ENCODE data around the gene HNRNPA0. TPM values are rescaled to one million over a fixed set of nuclear protein-coding genes. Genes with fewer than 3 reads are reported as not detected.

HNRNPA0 gene
- total and polyA plus RNA-seq, 2 of the 8 experiments (the other 6 are each of a cell fraction or from before 2014, with no cell fraction given) = 22.0 to 71.3 TPM

DNA sequence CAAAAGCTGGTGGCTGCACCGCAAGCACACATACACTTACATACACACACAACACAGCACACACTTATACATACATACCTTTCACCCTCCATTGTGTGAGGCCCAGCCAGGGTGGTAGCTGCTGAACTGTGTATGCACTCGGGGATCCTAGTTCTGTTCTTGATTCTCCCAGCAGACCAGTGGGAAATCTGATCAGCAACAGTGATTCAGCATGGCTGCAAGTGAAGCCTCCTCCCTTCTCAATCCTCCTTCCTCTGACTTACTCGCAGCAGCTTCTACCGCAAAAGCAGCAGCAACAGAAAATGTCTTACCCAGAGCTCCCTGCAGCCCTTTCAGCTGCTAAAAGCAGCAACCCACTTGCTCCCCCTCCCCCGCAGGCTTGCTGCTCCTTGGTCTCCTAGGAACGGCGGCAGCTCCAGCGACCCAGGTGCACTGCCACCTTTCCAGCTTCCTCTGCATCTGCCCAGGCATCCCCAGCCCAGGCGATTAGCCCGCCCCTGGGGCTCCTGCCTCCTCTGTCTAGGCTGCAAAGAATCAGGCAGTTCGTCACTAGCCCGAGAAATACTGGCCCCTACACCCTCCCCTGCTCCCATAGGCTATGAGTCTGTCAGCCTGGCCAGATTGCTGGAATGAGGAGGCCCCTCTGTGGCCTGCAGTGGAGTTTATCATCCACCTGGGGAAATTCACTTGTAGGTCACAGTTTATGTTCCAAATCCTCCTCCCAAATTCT, 18.4 kb downstream of the HNRNPA0 start, which contains the start of gene KLHL3:
KLHL3 (minus strand) TSS at position 535 of the 730 bp plus-strand sequence; CDS start at position 92, 443 bp downstream.
- peak; percentile 76 to 87 for DNase-seq (ENCODE audit: low read depth in 1 of 2, low spot score in 2 of 2)
- H3K9ac ChIP-seq (replicated peaks in 1 of 4; ENCODE audit: extremely low read depth in 1 of 4, low read depth in 3 of 4, low read length in 3 of 4) = peak within 1 kb of the TSS in 3 of 4 experiments; percentile 56 to 85 (median 69); a peak in 6 of 7 replicates
- H2BK5ac ChIP-seq (ENCODE audit: low read depth, low read length) = peak within 1 kb of the TSS; percentile 25
- peaks cover 3 to 14% (median 6%) of the 10 kb centered on the region in 4 experiments; a peak in 5 of 7 replicates for H3K4me1 ChIP-seq (replicated peaks in 1 of 4; ENCODE audit: control insufficient read depth in 3 of 4, insufficient read depth in 4 of 4, low read length in 3 of 4)
- H2BK15ac ChIP-seq (ENCODE audit: low read length) = peak within 1 kb of the TSS; percentile 13; the same call in 1 of the 2 replicates
- FAIRE-seq = peak; percentile 48
- CTCF ChIA-PET (ENCODE audit: partially characterized antibody) = interaction anchor here (0.6 to 2.5 kb wide), 23 partner anchors 9 to 128 kb away, joined by 3 to 29 read pairs (median 4); no protein-coding TSS in a partner anchor
- H3K14ac ChIP-seq (ENCODE audit: insufficient read length) = no peak within 1 kb of the TSS
- H3K36me3 ChIP-seq (ENCODE audit: control insufficient read depth in 2 of 4, insufficient read depth in 4 of 4, low read length in 3 of 4) = no peaks in the 10 kb centered on the region
- no peak within 1 kb of the TSS for H2AK5ac ChIP-seq (ENCODE audit: low read depth, low read length)
- WGBS, 2 experiments (ENCODE audit: extremely low coverage in 1 of 2, insufficient coverage in 1 of 2, insufficient read length in 1 of 2, insufficient replicate concordance in 2 of 2, low coverage in 1 of 2, low lambda C conversion rate in 2 of 2, missing lambda C conversion rate in 1 of 2) = 1% methylated on average over 12 of the region's 12 CpGs; no CpG with 5 or more reads in 1 of the 2 experiments
- H3K23me2 ChIP-seq (ENCODE audit: low read depth, low read length) = peaks cover 12% of the 10 kb centered on the region; the same call in 1 of the 2 replicates
- peak within 1 kb of the TSS; percentile 95 to 96 for H3K4me2 ChIP-seq (ENCODE audit: insufficient read depth in 1 of 2, low read depth in 2 of 2, low read length in 2 of 2)
- peak within 1 kb of the TSS; percentile 84 for H3K18ac ChIP-seq (ENCODE audit: extremely low read depth, low read length)
- H4K5ac ChIP-seq (ENCODE audit: insufficient read length, low read depth, low read length) = peak within 1 kb of the TSS; percentile 26
- no peaks in the 10 kb centered on the region for H4K20me1 ChIP-seq (replicated peaks in 1 of 2; ENCODE audit: control insufficient read depth in 1 of 2, insufficient read depth in 2 of 2, low read length in 2 of 2)
- H2BK12ac ChIP-seq (ENCODE audit: low read depth, low read length) = peak within 1 kb of the TSS; percentile 3; the same call in 1 of the 2 replicates
- POLR2A ChIA-PET (ENCODE audit: partially characterized antibody) = interaction anchor here (0.9 to 3.2 kb wide), 10 partner anchors 11 to 443 kb away, joined by 3 to 43 read pairs (median 3); partner anchors contain the start of genes HNRNPA0 and KIF20A
- peak within 1 kb of the TSS; percentile 22 for H3K56ac ChIP-seq (replicated peaks; ENCODE audit: insufficient read length, low read depth, low read length)
- H2AFZ ChIP-seq (ENCODE audit: low read length) = peak within 1 kb of the TSS; percentile 84
- H3K27ac ChIP-seq (ENCODE audit: low read depth, low read length) = peak within 1 kb of the TSS; percentile 63
- no peaks in the 10 kb centered on the region for H3K27me3 ChIP-seq (replicated peaks in 1 of 4; ENCODE audit: control insufficient read depth in 3 of 4, extremely low read depth in 1 of 4, insufficient read depth in 3 of 4, low read length in 3 of 4)
- H3K9me3 ChIP-seq (ENCODE audit: insufficient read depth in 2 of 2, low read depth in 1 of 2, low read length in 1 of 2) = no peaks in the 10 kb centered on the region
- H2BK20ac ChIP-seq (ENCODE audit: low read length) = no peak within 1 kb of the TSS; the same call in 1 of the 2 replicates
- peaks cover 6% of the 10 kb centered on the region for H3K79me1 ChIP-seq (ENCODE audit: low read depth, low read length)
- H3K4ac ChIP-seq (replicated peaks; ENCODE audit: insufficient read length, low read depth, low read length) = no peak within 1 kb of the TSS
- H2BK120ac ChIP-seq (replicated peaks; ENCODE audit: low read depth, low read length) = no peak within 1 kb of the TSS
- H4K8ac ChIP-seq (ENCODE audit: extremely low read depth, insufficient read depth, low read length) = 0 out of 2 replicates have a peak within 1 kb of the TSS, but pooled peaks have one; percentile 53
- H3K4me3 ChIP-seq (ENCODE audit: extremely low read depth in 1 of 4, insufficient read depth in 2 of 4, low read depth in 3 of 4, low read length in 4 of 4) = peak within 1 kb of the TSS; percentile 67 to 90 (median 72)
- peak within 1 kb of the TSS; percentile 0 for H4K91ac ChIP-seq (replicated peaks; ENCODE audit: insufficient read length, low read length)
- no peak within 1 kb of the TSS for H3K23ac ChIP-seq (ENCODE audit: insufficient read length)
- peaks cover 6 to 33% of the 10 kb centered on the region in 2 experiments; a peak in 3 of 4 replicates for H3K79me2 ChIP-seq (ENCODE audit: control insufficient read depth in 1 of 2, insufficient read depth in 2 of 2, low read length in 2 of 2)
- TF ChIP-seq CREB1 (IDR thresholded peaks at IDR 0.05) (peak; percentile 21; the same call in 1 of the 2 replicates), HDAC6 (IDR thresholded peaks at IDR 0.05; ENCODE audit: low read depth, low read length) (no peak), CTBP2 (IDR thresholded peaks at IDR 0.05; ENCODE audit: borderline replicate concordance, insufficient read depth, insufficient read length, low read length) (no peak), POLR2A (IDR thresholded peaks at IDR 0.05; ENCODE audit: control extremely low read depth in 1 of 2, low read depth in 2 of 2, low read length in 2 of 2) (peak in 1 of 2 experiments; percentile 59; a peak in 2 of 3 replicates), GABPA (IDR thresholded peaks at IDR 0.05; ENCODE audit: borderline replicate concordance, insufficient read depth, low read length) (no peak), EZH2 (IDR thresholded peaks at IDR 0.05; ENCODE audit: low read depth, low read length, severe bottlenecking) (no peak), SIRT6 (IDR thresholded peaks at IDR 0.05; ENCODE audit: low read length) (no peak), SUZ12 (IDR thresholded peaks at IDR 0.05; ENCODE audit: low read length) (no peak), RNF2 (IDR thresholded peaks at IDR 0.05; ENCODE audit: borderline replicate concordance, low read depth, low read length, missing control alignments, poor library complexity, severe bottlenecking) (no peak), HDAC2 (IDR thresholded peaks at IDR 0.05; ENCODE audit: borderline replicate concordance in 1 of 2, low read depth in 2 of 2, low read length in 2 of 2) (no peak)

All from H1 (cell line).